Measurements from ENCODE around the gene RETREG3. TPM values are rescaled to one million over a fixed set of nuclear protein-coding genes. Genes with fewer than 3 reads are reported as not detected.
A peak's percentile ranks its signal among the peaks of the same experiment; 100 is the strongest.

Gene RETREG3, protein sequence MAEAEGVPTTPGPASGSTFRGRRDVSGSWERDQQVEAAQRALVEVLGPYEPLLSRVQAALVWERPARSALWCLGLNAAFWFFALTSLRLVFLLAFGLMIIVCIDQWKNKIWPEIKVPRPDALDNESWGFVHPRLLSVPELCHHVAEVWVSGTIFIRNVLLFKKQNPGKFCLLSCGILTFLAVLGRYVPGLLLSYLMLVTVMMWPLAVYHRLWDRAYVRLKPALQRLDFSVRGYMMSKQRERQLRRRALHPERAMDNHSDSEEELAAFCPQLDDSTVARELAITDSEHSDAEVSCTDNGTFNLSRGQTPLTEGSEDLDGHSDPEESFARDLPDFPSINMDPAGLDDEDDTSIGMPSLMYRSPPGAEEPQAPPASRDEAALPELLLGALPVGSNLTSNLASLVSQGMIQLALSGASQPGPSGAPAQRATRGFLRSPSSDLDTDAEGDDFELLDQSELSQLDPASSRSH
- total RNA-seq = 38.0 and 38.2 TPM in 2 replicates

DNA sequence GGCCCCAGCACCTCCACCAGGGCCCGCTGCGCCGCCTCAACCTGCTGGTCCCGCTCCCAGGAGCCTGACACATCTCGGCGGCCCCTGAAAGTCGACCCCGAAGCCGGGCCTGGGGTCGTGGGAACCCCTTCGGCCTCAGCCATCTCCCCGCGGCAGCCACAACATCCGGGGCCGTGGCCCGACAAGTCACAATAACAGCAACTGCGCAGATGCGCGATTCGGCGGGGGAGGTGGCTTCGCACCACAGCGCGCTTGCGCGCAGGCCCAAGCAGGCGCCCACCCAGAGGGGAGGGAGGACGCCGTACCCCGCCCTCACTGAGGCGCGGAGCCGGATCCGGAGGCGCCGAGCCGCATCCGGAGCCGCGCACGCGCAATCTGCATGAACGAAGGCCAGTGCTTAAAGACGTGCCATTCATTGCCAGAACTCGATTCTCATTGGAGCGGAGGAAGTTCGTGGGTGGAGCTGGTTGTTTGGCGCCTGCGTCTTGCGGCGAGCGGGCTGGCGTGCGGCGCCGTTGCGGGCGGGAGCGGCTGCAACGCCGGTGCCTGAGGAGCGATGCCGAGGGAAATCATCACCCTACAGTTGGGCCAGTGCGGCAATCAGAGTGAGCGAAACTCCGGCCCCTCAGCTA is at the start of gene RETREG3, which contains the start of gene TUBG1:
Gene RETREG3 (minus strand): TSS at position 193 of the 632 bp plus-strand sequence. CDS start 50 bp downstream, at position 143.
Gene TUBG1 (plus strand): TSS at position 502 of the 632 bp plus-strand sequence. CDS start 55 bp downstream, at position 557.
- peak within 1 kb of the TSS; percentile 83 for H3K4me3 ChIP-seq (ENCODE audit: low read depth, low read length)
- TF ChIP-seq, protein P1, sequence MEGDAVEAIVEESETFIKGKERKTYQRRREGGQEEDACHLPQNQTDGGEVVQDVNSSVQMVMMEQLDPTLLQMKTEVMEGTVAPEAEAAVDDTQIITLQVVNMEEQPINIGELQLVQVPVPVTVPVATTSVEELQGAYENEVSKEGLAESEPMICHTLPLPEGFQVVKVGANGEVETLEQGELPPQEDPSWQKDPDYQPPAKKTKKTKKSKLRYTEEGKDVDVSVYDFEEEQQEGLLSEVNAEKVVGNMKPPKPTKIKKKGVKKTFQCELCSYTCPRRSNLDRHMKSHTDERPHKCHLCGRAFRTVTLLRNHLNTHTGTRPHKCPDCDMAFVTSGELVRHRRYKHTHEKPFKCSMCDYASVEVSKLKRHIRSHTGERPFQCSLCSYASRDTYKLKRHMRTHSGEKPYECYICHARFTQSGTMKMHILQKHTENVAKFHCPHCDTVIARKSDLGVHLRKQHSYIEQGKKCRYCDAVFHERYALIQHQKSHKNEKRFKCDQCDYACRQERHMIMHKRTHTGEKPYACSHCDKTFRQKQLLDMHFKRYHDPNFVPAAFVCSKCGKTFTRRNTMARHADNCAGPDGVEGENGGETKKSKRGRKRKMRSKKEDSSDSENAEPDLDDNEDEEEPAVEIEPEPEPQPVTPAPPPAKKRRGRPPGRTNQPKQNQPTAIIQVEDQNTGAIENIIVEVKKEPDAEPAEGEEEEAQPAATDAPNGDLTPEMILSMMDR (conservative IDR thresholded peaks at IDR 0.05; ENCODE audit: low read depth, low read length) = peak; percentile 44
- peak; percentile 90 for DNase-seq (ENCODE audit: low read depth)

DNA sequence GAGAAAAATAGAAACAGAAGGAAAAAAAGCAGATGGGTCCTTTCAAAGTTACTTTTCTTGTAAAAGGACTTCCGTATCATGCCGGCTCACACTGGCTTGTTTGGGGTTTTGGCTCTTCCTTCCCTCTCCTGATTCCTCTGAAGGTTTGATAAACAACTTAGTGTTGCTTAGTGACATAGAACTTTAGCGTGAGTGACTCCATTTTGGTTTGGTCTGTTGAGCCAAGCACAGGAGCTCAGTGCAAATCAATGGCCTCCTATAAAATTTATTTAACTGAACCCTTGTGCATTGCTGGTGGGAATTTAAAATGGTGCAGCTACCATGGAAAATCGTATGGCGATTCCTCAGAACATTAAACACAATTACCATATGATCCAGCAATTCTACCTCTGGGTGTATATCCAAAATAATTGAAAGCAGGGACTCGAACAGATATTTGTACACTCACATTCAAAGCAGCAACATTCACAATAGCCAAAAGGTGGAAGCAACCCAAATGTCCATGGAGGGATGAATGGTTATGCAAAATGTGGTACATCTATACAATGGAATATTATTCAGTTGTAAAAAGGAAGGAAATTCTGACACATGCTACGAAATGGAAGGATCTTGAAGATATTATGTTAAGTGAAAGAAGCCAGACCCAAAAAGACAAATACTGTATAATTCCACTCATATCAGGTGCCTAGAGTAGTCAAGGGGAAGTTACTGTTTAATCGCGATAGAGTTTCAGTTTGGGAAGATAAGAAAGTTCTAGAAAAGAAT is 48.8 kb upstream of the RETREG3 start:
- no peak for DNase-seq (ENCODE audit: low read depth)

DNA sequence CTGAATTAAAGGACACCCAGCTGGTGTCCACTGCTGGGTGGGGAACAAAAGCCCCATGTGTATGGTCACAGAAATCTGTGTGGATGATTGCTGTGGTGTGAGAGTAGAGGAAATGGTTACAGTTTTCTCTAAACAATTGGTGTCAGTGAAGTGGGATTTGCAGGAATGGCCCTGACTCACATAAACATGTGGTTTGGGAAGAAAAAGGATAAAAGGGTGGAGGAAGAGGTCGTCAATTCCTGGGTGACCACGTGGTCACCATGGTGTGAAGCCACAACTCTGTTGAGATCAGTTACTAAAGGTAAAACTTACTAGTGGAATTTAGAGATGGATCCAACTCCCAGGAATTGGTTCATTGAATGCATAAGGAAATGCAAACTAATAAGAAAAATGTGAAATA is 46.4 kb upstream of the RETREG3 start:
- DNase-seq (ENCODE audit: low read depth) = no peak
- TF ChIP-seq, protein P1 (conservative IDR thresholded peaks at IDR 0.05; ENCODE audit: low read depth, low read length) = no peak
- no peak overlapping the region for H3K4me3 ChIP-seq (ENCODE audit: low read depth, low read length)

More for the DNA sequence above, 48.8 kb upstream of the RETREG3 start:
- TF ChIP-seq, protein P1 (conservative IDR thresholded peaks at IDR 0.05; ENCODE audit: low read depth, low read length) = no peak
- H3K4me3 ChIP-seq (ENCODE audit: low read depth, low read length) = no peak overlapping the region

DNA sequence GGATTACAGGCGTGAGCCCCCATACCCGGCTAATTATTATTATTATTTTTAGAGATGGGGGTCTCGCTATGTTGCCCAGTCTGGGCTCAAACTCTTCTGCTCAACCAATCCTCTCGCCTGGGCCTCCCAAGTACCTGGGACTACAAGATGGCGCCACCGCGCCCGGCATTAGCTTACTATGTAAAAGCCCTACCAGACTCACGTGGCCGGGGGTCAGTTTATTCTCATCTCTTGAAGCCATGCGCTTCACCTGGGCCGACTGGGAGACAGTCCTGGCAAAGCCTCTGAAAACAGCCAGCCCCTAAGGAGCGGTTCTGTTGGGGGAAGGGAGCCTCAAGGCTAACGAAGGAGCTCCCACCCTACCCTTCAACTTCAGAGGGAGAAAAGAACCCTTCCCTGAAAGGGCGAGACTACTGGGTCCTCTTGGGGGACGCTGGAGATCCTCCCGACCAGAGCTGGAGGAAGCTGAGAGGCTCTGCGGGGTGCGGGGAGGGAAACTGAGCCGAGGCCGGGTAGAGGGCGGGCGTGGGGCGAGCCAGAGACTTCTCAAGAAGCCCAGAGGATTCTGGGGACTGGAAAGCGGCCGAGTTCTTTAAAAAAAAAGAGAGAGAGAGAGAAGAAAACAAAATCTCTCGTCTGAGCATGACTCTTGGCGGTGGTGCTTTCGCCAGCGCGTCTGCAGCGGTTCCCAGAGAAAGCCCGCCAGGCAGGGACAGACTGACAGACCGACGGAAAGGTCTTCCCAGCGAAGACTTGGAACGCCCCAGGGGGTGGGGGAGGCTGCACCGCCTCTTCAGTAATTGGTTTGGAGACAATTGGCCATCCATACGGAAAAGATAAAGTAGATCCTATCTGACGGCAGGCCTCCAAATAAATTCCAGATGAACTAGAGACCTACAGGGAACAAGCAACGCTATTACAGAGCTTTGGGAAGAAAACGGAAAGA is 44.3 kb upstream of the RETREG3 start:
- no peak for DNase-seq (ENCODE audit: low read depth)
- H3K4me3 ChIP-seq (ENCODE audit: low read depth, low read length) = peak overlapping the region; percentile 36
- TF ChIP-seq, protein P1 (conservative IDR thresholded peaks at IDR 0.05; ENCODE audit: low read depth, low read length) = no peak

DNA sequence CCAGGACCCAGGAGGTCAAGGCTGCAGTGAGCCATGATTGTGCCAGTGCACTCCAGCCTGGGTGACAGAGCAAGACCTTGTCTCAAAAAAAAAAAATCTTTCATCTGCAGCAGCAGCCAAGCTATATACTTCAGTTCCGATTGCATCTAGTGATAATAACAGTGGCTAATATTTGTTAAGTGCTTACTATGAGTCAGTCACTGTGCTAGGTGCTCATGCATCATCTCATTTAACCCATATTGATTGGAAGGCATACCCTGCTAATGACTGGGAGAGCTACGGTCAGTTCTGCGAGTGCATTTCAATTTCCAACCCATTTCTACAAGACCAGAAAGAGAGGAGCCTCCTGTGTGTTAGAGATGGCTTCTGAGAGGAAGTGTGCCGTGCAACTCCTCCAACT is 42.2 kb upstream of the RETREG3 start:
- TF ChIP-seq, protein P1 (conservative IDR thresholded peaks at IDR 0.05; ENCODE audit: low read depth, low read length) = no peak
- H3K4me3 ChIP-seq (ENCODE audit: low read depth, low read length) = no peak overlapping the region
- no peak for DNase-seq (ENCODE audit: low read depth)

DNA sequence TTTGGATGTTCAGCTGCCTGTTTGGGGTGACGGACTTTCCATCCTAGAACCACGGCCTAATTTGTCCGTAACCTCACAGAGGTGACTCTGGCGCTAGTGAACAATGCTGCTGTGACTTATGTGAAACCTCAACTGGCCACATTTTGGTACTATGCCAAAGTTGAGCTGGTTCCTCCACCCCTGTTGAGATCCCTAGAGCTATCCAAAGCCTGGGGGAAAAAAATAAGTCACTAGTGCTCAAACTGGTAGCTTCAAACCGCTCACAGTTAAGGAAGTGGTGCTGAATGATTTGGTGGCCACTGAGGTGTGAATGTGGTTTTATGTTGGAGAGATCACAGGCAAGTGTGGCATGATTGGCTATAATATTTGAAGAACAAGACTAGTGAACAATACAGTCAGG is 38.6 kb upstream of the RETREG3 start:
- DNase-seq (ENCODE audit: low read depth) = no peak

More for the DNA sequence above, 38.6 kb upstream of the RETREG3 start:
- H3K4me3 ChIP-seq (ENCODE audit: low read depth, low read length) = no peak overlapping the region
- TF ChIP-seq, protein P1 (conservative IDR thresholded peaks at IDR 0.05; ENCODE audit: low read depth, low read length) = no peak
